Measurements from ENCODE around the gene NSRP1.
"Not testable (repeated sequence)": the region's sequence is repeated elsewhere in the genome, so short reads cannot be mapped to it uniquely, and the experiment has no call there.

Gene NSRP1

DNA sequence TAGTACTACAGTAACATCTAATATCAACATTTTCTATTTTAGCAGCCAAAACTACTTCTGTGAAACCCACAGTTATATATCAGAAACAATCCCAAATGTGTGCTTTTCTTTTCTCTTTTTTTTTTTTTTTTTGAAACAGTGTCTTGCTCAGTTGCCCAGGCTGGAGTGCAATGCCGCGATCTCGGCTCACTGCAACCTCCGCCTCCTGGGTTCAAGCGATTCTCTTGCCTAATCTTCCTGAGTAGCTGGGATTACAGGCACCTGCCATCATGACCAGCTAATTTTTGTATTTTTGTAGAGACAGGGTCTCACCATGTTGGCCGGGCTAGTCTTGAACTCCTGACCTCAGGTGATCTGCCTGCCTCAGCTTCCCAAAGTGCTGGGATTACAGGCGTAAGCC is 2.0 kb downstream of the NSRP1 start:
- not testable (repeated sequence) for DNase-seq (ENCODE audit: low spot score)

DNA sequence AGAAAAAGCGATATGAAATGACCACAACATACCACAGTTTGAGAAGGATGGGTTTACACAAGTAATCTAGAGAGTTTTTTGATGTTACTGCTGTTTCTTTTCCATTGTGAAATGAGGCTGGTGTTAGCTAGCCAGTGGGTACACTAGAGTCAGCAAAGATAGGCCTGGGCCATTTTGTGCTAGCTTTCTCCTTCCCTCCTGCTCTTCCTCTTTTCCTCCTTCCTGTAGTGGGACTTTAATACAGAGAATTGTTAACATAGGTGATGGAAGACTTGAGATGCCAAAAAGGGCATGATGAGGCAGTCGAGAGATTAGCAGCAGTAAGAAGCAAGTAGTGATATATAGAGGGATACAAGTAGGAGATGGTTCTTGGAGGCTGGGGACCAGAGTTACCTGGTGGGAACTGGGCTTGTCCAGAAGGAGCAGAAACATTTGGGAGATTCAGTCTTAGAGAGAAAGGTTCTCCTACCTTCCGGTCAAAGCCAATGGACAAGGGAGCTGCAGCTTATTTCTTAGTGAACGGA is 7.7 kb downstream of the NSRP1 start:
- DNase-seq (ENCODE audit: low spot score), result no peak

DNA sequence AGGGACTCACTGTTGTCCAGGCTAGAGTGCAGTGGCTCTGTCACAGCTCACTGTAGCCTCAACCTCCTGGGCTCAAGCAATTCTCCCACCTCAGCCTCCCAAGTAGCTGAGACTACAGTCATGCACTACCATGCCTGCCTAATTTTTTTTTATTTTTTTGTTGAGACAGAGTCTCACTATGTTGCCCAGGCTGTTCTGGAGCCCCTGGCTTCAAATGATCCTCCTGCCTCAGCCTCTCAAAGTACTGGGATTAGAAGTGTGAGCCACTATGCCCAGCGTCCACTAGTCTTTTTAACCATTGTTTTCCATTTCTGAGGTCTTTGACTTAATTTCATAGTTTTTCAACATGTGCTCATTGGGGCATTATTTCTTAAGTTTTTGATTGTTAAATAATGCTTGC is 13.5 kb downstream of the NSRP1 start:
- no peak for DNase-seq (ENCODE audit: low spot score)

DNA sequence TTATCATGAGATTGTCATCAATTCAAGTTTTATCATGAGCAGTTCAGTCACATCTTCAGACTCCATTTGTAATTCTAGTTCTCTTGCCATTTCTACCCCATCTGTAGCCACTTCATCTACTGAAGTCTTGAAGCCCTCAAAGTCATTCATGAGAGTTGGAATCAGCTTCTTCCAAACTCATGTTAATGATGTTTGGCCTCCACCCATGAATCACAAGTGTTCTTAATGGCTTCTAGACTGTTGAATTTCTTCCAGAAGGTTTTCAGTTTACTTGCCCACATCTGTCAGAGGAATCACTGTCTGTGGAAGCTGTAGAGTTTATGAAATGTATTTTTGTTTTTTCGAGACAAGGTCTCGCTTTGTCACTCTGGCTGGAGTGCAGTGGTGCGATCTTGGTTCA is 16.0 kb downstream of the NSRP1 start:
- no peak for DNase-seq (ENCODE audit: low spot score)

DNA sequence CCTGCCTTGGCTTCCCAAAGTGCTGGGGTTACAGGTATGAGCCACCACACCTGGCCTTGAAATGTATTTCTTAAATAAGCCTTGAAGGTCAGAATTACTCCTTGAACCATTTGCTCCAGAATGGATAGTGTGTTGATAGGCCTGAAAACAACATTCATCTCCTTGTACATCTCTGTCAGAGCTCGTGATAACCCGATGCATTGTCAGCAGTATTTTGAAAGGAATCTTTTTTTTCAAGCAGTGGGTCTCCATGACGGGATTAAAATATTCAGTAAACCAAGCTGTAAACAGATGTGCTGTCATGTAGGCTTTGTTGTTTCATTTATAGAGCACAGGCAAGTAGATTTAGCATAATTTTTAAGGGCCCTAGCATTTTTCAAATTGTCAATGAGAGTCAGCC is 16.6 kb downstream of the NSRP1 start:
- no peak for DNase-seq (ENCODE audit: low spot score)

DNA sequence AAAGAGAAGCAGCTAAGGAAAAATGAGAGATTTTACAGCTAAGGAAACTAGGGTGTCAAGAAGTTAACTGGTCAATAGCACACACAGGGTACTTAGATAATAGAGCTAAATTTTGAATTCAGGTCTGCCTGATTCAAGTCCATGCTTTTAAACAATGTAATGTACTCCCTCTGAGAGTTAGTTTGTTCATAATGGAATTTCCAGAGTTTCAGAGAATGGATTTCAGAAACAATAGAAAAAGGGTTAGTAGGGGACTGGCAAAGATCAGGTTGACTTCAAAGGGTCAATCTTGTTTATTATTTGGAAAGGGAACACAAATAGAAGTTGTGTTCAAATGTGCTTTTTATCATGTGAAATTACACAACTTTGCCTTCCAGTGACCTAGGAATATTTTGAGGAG is 17.9 kb downstream of the NSRP1 start:
- DNase-seq (ENCODE audit: low spot score), result no peak

DNA sequence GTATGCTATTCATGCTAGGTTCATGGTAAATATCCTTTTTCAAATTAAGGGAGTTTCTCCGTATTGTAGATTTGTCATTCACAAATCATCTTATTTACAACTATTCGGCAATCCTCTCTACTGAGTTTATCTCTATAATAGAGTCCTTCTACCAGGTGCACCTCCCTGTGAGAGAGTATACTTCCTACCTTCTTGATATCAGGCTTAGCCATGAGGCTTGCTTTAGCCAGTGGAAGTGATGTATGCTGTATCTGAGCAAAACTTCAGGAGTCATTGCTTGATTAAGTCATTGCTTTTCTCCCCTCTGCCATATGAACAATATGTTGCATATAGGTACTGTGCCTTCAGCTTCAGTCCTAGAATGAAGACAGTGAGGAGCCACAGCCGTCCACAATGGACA is 20.5 kb downstream of the NSRP1 start:
- no peak for DNase-seq (ENCODE audit: low spot score)

DNA sequence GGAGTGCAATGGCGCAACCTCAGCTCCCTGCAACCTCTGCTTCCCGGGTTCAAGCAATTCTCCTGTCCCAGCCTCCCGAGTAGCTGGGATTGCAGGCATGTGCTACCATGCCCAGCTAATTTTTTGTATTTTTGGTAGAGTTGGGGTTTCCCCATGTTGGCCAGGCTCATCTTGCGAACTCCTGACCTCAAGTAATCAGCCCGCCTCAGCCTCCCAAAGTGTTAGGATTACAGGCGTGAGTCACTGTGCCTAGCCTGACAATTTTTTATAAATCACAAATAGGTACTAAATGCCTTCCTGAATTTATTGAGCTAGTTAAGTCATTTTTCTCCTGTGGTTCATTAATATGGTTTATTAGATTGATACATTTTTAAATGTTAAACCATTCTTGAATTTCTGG is 31.2 kb downstream of the NSRP1 start:
- DNase-seq (ENCODE audit: low spot score), result not testable (repeated sequence)

DNA sequence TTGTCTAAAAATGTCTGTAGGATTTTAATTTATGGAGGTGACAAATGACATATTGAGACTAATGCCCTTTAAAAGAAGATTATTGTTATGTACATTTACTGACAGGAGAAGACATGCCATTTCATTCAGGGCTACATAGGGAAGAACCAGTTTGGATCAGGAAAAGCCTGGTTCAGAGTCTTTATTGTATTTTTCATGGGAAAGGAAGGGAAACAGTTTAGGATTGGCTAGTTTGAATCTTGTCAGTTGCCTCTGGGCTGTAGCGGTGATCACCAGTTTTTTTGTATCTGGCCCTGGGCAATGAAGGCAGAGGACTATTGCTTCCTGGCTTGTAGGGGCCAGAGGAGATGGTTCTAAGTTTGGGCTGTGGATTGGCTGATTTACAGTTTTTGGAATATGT is 31.8 kb downstream of the NSRP1 start:
- DNase-seq (ENCODE audit: low spot score), result no peak

DNA sequence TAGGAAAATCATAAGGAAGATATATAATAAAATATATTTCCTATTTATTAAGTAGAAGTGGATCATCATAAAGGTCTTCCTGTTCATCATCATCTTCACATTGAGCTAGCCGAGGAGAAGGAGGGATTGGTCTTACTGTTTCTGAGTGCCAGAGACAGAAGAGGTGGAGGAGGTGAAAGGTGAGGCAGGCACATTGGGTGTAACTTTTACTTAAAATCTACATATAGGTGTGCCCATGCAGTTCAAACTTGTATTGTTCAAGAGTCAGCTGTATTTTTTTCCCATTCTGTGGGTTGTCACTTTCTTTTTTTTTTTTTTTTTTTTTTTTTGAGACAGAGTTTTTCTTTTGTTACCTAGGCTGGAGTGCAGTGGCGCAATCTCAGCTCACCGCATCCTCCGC is 34.9 kb downstream of the NSRP1 start:
- no peak for DNase-seq (ENCODE audit: low spot score)

DNA sequence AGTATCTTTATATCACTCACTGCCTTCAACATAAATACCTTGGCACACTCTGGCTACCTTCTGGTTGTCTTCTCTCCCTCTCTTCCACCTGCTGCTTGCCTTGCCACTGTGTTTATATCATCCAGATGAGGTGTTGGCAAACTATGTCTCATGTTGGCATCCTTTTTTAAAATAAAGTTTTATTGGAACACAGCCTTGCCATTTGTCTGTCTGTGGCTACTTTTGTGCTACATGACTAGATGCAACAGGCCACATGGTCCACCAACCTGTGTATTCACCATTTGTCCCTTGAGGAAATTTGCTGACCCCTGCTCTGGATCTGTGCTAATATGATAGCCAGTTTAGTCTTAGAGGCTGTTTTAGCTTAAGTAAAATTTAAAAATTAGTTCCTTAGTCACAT is 36.8 kb downstream of the NSRP1 start:
- DNase-seq (ENCODE audit: low spot score), result no peak

DNA sequence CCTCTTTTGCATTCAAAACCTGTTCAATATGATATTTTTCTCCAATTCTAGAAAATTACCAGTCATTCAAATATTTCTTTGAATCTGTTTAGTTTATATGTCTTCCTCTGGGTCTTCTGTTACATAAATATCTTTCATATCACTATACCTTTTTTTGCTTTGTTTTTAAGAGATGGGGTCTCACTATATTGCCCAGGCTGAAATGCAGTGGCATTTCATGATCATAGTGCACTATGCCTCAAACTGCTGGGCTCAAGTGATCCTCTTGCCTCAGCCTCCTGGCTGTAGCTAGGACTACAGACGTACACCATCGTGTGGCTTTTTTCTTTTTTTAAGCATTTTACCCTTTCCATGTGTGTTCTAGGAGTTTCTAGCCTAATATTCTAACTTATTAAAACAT is 38.8 kb downstream of the NSRP1 start:
- no peak for DNase-seq (ENCODE audit: low spot score)

DNA sequence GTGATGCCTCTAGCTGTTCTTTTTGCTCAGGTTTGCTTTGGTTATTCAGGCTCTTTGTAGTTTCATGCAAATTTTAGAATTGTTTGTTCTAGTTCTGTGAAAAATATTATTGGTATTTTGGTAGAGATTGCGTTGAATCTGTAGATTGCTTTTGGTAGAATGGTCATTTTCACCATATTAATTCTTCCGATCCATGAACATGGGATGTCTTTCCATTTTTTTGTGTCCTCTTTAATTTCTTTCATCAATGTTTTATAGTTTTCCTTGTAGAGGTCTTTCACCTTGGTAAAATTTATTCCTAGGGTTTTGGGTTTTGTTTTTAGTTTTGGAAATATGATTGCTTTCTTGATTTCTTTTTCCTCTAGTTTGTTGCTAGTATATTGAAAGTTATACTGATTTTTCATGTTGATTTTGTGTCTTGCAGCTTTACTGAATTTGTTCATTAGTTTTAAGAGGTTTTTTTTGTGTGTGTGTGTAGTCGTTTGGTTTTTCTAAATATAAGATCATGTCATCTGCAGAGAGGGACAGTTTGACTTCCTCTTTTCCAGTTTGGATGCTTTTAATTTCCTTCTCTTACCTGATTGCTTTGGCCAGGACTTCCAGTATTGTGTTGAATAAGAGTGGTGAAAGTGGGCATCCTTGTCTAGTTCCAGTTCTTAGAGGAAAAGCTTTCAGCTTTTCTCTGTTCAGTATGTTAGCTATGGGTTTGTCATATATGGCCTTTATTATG is 42.4 kb downstream of the NSRP1 start:
- no peak for DNase-seq (ENCODE audit: low spot score)

DNA sequence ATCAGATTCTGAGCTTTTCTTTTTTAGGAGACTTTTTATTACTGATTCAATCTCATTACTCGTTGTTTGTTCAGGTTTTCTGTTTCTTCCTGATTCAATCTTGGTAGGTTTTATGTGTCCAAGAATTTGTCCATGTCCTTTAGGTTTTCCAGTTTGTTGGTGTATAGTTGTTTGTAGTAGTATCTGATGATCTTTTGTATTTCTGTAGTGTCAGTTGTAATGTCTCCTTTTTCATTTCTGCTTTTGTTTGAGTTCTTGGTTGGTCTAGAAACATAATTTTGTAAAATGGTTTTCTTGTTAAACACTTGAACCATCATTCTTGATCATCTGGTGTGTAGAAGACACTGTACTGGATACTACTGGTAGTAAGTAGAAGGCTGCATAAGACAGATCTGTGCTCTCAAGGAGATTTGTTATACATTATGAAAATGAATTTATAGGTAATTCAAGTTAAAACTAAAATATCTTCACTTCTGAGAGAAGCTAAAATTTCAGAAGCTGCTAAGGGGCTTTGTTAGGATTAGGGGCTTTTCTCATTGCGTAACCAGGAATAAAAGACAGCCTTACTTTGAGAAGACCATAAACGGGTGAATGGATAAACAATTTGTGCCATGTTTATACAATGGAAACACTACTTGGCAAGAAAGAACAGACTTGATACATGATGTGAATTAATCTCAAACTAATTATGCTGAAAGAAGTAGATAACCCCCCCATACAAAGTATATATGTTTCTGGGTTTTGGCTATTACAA is 44.0 kb downstream of the NSRP1 start:
- DNase-seq (ENCODE audit: low spot score), result no peak

DNA sequence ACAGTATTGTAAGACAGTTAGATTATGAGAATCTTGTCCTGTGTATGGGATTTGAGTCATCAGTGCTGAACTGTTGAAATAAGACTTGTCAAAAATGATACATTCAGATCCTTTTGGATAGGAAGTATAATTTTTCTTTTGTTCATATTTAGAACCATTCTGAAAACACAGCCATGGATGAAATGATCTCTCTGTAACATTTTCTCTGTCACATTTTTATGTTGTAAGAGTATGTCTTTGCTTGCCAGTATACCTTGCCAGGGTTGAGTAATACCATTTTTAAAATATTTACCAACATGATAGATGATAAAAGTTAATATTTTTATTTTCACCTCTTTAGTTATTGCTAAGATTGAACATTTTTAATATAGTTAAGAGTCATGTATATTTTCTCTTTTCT is 45.0 kb downstream of the NSRP1 start:
- no peak for DNase-seq (ENCODE audit: low spot score)

DNA sequence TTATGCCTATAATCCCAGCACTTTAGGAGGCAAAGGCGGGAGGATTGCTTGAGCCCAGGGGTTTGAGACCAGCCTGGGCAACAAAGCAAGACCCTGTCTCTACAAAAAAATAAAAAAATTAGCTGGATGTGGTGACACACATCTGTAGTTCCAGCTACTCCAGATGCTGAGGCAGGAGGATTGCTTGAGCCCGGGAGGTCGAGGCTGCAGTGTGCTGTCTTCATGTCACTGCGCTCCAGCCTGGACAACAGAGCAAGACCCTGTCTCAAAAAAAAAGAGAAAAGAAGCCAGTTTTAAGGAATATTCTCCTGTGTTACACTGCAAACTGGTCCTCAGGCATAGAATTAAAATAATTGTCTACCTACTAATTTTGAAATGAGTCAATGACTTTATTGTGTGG is 47.9 kb downstream of the NSRP1 start:
- no peak for DNase-seq (ENCODE audit: low spot score)

DNA sequence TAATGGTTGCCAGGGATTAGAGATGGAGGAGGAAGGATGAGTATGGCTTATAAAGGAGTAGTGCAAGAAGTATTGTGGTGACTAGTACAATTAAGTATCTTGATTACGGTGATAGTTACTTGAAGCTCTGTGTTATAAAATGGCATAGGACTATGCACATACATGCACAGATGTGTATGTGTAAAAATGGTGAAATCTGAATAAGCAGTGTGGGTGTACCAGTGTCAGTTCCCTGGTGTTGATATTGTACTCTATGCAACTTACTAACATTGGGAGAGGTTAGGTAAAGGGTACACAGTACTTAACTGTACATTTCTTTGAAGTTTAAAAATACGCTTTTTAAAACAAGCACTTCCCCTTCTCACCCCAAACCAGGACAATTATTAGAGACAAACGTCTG is 48.5 kb downstream of the NSRP1 start:
- no peak for DNase-seq (ENCODE audit: low spot score)

DNA sequence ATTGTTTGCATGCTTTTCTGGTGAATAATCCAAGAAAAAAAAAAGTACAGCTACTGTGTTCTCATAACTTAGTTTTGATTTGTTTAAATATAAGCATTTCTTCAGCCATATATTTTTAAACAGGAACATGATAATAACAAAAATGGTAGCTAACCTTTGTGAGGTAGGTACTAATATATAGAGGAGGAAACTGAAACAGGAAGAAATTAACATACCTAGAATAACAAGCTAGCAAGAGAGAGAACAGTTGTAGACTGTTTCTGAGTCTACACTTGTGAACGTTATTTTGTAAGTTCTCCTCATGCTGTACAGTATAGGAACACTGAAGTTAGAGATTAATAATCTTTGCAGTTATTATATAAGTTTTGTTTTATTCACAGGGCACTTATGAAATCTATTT is 49.3 kb downstream of the NSRP1 start:
- no peak for DNase-seq (ENCODE audit: low spot score)

DNA sequence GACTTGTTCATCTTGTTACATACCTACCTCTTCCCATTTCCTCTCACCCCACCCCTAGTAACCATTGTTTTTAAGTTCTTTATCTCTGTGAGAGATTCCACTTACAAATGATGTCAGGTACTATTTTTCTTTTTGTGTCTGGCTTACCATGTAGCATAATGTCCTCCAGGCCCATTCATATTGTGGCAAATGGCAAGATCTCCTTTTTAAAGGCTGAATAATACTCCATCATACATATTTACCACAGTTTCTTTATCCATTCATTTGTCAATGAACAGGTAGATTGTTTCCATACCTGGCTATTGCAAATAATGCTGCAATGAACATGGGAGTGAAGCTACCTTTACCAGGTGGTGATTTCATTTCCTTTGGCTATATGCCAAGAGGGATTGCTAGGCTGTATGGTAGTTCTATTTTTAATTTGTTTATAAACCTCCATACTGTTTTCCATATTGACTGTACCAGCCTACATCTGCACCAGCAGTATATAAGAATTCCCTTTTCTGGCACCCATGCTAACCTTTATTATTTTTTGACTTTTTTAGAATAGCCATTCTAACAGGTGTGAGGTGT is 53.9 kb downstream of the NSRP1 start:
- DNase-seq (ENCODE audit: low spot score), result no peak

DNA sequence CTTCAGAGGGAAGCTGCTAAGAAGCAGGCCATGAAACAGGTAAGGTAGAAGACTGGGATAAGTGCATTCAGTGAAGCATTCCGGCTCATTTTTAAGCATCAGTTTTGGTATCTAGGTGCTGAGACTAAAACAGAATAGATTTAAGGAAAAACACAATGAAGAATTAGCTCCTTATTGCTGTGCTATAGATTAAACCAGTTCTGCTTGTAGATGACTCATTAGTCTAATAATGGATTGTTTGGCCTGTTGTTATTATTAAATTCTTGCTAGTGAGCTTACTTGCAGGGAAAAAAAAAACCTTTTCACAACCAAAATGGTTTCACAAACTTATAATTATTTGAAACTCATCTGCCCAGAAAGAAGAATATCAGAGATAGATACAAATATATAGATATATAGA is 55.9 kb downstream of the NSRP1 start:
- no peak for DNase-seq (ENCODE audit: low spot score)

DNA sequence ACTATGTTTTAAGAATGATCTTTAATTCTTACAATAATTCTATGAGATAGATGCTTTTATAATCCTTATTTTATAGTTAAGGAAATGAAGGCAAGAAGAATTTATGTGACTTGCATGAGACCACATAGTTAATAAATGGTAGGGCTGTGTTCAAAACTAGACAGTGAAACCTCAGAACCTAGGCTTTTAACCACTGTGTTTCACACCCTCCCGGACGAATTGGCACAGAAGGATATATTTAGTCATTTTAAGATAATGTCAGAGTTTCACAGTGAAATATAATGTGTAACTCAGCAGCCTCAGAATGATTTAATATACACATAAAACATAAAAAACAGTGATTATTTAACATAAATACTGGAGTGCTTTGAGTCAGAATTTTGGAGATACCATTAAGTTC is 57.0 kb downstream of the NSRP1 start:
- no peak for DNase-seq (ENCODE audit: low spot score)

DNA sequence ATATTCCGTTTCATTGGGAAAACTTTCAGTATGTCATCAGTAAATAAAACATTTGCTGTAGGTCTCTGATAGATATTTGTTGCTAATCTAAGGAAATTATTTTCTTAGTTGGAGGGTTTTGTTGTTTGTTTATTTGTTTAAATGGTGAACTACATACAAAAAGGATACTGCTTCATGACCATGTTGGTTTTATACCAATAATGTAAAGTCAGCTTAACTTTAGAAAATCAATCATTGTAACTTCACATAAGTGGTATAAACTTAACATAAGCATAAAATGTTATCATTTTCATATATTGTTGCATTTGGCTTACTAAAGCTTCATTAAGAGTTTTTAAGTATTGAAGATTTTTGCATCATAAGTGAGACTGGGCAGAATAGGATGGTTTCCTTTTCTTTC is 57.9 kb downstream of the NSRP1 start:
- DNase-seq (ENCODE audit: low spot score), result no peak

DNA sequence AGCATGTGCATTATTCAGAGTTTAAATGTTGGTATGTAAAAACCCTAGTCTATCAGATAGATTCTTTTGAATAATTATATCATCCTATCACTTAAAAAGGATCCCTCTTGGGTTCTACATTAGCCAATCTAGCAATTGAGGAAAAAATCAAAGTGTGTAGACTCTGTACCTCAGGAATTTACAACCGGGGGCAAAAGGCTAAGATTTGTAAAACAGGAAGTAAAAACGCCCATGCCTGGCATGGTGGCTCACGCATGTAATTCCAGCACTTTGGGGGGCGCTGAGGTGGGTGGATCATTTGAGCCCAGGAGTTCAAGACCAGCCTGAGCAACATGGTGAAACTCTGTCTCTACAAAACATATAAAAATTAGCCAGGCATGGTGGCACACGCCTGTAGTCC is 60.2 kb downstream of the NSRP1 start:
- DNase-seq (ENCODE audit: low spot score), result no peak
